Measurements from ENCODE around the gene ITGB1. TPM values are rescaled to one million over a fixed set of nuclear protein-coding genes. Genes with fewer than 3 reads are reported as not detected.

ITGB1 gene
- total and polyA plus RNA-seq, 2 experiments from 2014 or later, result 317 to 439 TPM

DNA sequence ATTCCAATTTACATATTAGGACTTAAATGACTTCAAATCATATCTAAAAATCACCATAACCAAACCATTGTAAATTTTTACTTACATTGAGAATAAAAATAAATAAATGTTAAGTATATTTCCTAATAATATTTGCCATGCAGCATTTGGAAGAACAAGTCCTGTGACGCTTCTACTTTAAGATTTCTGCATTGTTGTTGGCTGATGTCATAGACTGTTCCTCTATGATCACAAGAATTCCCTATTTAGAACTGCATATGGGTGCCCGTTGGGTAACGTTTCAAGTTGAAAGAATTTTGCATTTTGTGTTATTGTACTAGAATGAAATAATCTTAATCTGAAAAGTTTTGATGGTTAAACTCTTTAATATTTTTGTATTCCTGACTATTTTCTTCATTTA is 5.1 kb upstream of the ITGB1 start:
- Histone ChIP-seq H3K4me3 (no peak overlapping the region), H3K27me3 (ENCODE audit: insufficient read depth) (no peaks in the 10 kb centered on the region), H3K36me3 (ENCODE audit: insufficient read depth) (no peaks in the 10 kb centered on the region), H3K27ac (ENCODE audit: low read depth) (peak overlapping the region; percentile 86), H3K9me2 (ENCODE audit: insufficient read depth) (no peaks in the 10 kb centered on the region), H2AFZ (no peak overlapping the region), H4K20me1 (replicated peaks; ENCODE audit: insufficient read depth) (no peaks in the 10 kb centered on the region), H3F3A (replicated peaks; ENCODE audit: low read depth) (no peaks in the 10 kb centered on the region), H3K79me2 (replicated peaks; ENCODE audit: insufficient read depth) (peaks cover 18% of the 10 kb centered on the region), H3K4me1 (ENCODE audit: insufficient read depth) (peaks cover 36% of the 10 kb centered on the region), H3K4me2 (peak overlapping the region; percentile 55)
- H3K9me3 Mint-ChIP-seq, result no peaks in the 10 kb centered on the region; the same call in 1 of the 3 replicates
- no peak for ATAC-seq
- TF ChIP-seq EZH2phosphoT487 (IDR thresholded peaks at IDR 0.05; ENCODE audit: unreplicated experiment) (no peak), JUNB (IDR thresholded peaks at IDR 0.05; ENCODE audit: unreplicated experiment) (no peak), NANOG (IDR thresholded peaks at IDR 0.05; ENCODE audit: borderline replicate concordance) (no peak), CREB1 (CRISPR knock-in tag; IDR thresholded peaks at IDR 0.05; ENCODE audit: low read depth) (no peak)
- TF ChIP-seq, protein P1, sequence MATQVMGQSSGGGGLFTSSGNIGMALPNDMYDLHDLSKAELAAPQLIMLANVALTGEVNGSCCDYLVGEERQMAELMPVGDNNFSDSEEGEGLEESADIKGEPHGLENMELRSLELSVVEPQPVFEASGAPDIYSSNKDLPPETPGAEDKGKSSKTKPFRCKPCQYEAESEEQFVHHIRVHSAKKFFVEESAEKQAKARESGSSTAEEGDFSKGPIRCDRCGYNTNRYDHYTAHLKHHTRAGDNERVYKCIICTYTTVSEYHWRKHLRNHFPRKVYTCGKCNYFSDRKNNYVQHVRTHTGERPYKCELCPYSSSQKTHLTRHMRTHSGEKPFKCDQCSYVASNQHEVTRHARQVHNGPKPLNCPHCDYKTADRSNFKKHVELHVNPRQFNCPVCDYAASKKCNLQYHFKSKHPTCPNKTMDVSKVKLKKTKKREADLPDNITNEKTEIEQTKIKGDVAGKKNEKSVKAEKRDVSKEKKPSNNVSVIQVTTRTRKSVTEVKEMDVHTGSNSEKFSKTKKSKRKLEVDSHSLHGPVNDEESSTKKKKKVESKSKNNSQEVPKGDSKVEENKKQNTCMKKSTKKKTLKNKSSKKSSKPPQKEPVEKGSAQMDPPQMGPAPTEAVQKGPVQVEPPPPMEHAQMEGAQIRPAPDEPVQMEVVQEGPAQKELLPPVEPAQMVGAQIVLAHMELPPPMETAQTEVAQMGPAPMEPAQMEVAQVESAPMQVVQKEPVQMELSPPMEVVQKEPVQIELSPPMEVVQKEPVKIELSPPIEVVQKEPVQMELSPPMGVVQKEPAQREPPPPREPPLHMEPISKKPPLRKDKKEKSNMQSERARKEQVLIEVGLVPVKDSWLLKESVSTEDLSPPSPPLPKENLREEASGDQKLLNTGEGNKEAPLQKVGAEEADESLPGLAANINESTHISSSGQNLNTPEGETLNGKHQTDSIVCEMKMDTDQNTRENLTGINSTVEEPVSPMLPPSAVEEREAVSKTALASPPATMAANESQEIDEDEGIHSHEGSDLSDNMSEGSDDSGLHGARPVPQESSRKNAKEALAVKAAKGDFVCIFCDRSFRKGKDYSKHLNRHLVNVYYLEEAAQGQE (IDR thresholded peaks at IDR 0.05; ENCODE audit: unreplicated experiment), result no peak
- TF ChIP-seq, protein P2, sequence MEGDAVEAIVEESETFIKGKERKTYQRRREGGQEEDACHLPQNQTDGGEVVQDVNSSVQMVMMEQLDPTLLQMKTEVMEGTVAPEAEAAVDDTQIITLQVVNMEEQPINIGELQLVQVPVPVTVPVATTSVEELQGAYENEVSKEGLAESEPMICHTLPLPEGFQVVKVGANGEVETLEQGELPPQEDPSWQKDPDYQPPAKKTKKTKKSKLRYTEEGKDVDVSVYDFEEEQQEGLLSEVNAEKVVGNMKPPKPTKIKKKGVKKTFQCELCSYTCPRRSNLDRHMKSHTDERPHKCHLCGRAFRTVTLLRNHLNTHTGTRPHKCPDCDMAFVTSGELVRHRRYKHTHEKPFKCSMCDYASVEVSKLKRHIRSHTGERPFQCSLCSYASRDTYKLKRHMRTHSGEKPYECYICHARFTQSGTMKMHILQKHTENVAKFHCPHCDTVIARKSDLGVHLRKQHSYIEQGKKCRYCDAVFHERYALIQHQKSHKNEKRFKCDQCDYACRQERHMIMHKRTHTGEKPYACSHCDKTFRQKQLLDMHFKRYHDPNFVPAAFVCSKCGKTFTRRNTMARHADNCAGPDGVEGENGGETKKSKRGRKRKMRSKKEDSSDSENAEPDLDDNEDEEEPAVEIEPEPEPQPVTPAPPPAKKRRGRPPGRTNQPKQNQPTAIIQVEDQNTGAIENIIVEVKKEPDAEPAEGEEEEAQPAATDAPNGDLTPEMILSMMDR (conservative IDR thresholded peaks at IDR 0.05; ENCODE audit: low read depth in 2 of 2), result no peak
- H3K36me3 Mint-ChIP-seq (ENCODE audit: low read depth), result no peaks in the 10 kb centered on the region; the same call in 2 of the 3 replicates
- peaks cover 51% of the 10 kb centered on the region for H3K4me1 Mint-ChIP-seq
- DNase-seq (ENCODE audit: low spot score), result no peak
- peak overlapping the region; percentile 92 for H3K27ac Mint-ChIP-seq
- H3K27me3 Mint-ChIP-seq (ENCODE audit: insufficient read depth, low read depth, poor library complexity), result peaks cover 7% of the 10 kb centered on the region
- H3K4me3 Mint-ChIP-seq, result no peak overlapping the region; the same call in 2 of the 3 replicates

DNA sequence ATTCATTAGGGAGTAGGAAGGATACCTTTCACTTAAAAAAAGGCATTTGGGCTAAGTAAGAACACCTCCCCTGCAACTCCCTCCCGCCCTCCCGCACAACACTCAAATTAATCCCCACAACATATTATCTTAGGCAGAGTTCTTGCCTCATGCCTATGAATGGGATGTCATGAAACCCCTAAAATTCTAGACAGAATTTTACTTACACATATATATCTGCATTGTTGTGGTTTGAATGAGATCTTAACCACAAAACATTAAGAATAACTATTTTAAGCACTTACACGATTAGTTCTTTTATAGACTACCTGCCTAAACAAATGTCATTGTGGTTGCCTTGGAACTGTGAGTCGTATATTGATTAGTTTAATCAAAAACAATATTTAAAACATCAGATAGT is 4.5 kb upstream of the ITGB1 start:
- Histone ChIP-seq H3K4me2 (peak overlapping the region; percentile 55), H3K79me2 (replicated peaks; ENCODE audit: insufficient read depth) (peaks cover 19% of the 10 kb centered on the region), H4K20me1 (replicated peaks; ENCODE audit: insufficient read depth) (no peaks in the 10 kb centered on the region), H3K9me2 (ENCODE audit: insufficient read depth) (no peaks in the 10 kb centered on the region), H3K4me1 (ENCODE audit: insufficient read depth) (peaks cover 36% of the 10 kb centered on the region), H3K4me3 (peak overlapping the region; percentile 15), H3K27ac (ENCODE audit: low read depth) (peak overlapping the region; percentile 86), H2AFZ (no peak overlapping the region), H3F3A (replicated peaks; ENCODE audit: low read depth) (no peaks in the 10 kb centered on the region), H3K27me3 (ENCODE audit: insufficient read depth) (no peaks in the 10 kb centered on the region), H3K36me3 (ENCODE audit: insufficient read depth) (no peaks in the 10 kb centered on the region)
- H3K4me1 Mint-ChIP-seq, result peaks cover 51% of the 10 kb centered on the region
- H3K36me3 Mint-ChIP-seq (ENCODE audit: low read depth), result no peaks in the 10 kb centered on the region; the same call in 2 of the 3 replicates
- H3K4me3 Mint-ChIP-seq, result peak overlapping the region; percentile 36; the same call in 1 of the 3 replicates
- peak overlapping the region; percentile 96 for H3K27ac Mint-ChIP-seq
- H3K9me3 Mint-ChIP-seq, result no peaks in the 10 kb centered on the region; the same call in 1 of the 3 replicates
- H3K27me3 Mint-ChIP-seq (ENCODE audit: insufficient read depth, low read depth, poor library complexity), result peaks cover 7% of the 10 kb centered on the region
- ATAC-seq (no peak), DNase-seq (ENCODE audit: low spot score) (no peak)
- TF ChIP-seq, protein P3, sequence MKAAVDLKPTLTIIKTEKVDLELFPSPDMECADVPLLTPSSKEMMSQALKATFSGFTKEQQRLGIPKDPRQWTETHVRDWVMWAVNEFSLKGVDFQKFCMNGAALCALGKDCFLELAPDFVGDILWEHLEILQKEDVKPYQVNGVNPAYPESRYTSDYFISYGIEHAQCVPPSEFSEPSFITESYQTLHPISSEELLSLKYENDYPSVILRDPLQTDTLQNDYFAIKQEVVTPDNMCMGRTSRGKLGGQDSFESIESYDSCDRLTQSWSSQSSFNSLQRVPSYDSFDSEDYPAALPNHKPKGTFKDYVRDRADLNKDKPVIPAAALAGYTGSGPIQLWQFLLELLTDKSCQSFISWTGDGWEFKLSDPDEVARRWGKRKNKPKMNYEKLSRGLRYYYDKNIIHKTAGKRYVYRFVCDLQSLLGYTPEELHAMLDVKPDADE (IDR thresholded peaks at IDR 0.05), result no peak
- no peak for TF ChIP-seq NANOG (IDR thresholded peaks at IDR 0.05; ENCODE audit: borderline replicate concordance)
- TF ChIP-seq ZNF331 (CRISPR knock-in tag; IDR thresholded peaks at IDR 0.05; ENCODE audit: low read depth), result no peak
- no peak for TF ChIP-seq JUNB (IDR thresholded peaks at IDR 0.05; ENCODE audit: unreplicated experiment)
- TF ChIP-seq, protein P1 (IDR thresholded peaks at IDR 0.05; ENCODE audit: unreplicated experiment), result no peak
- no peak for TF ChIP-seq POLR2AphosphoS5 (IDR thresholded peaks at IDR 0.05; ENCODE audit: low read depth)
